ENCODE measurements around the gene AMZ2. TPM values are rescaled to one million over a fixed set of nuclear protein-coding genes. Genes with fewer than 3 reads are reported as not detected.
"Not testable (repeated sequence)": the region's sequence is repeated elsewhere in the genome, so short reads cannot be mapped to it uniquely, and the experiment has no call there.

AMZ2 gene
- total RNA-seq, 1 donor from 2014 or later = 58.3 TPM

- no peaks in the 10 kb centered on the region for H3K9me3 Mint-ChIP-seq (ENCODE audit: low read depth)
- no peak overlapping the region for H3K27ac Mint-ChIP-seq
These were observed 7.3 kb downstream of the AMZ2 start for GRCh38 chr17:68255151-68255550.

GRCh38 chr17:68255731-68256538, 8.1 kb downstream of the AMZ2 start:
- Mint-ChIP-seq H3K9me3 (ENCODE audit: low read depth) (no peaks in the 10 kb centered on the region), H3K27me3 (peaks cover 13% of the 10 kb centered on the region), H3K4me1 (ENCODE audit: low read depth) (peaks cover 1% of the 10 kb centered on the region), H3K4me3 (ENCODE audit: low read depth) (no peak overlapping the region), H3K27ac (no peak overlapping the region), H3K36me3 (ENCODE audit: insufficient read depth) (peaks cover 11% of the 10 kb centered on the region)
- no peak for DNase-seq (ENCODE audit: low spot score, unreplicated experiment)
- TF ChIP-seq CTCF (IDR thresholded peaks at IDR 0.05; ENCODE audit: unreplicated experiment) = no peak

More at GRCh38 chr17:68255151-68255550, 7.3 kb downstream of the AMZ2 start:
- no peak for TF ChIP-seq CTCF (IDR thresholded peaks at IDR 0.05; ENCODE audit: unreplicated experiment)
- DNase-seq (ENCODE audit: low spot score, unreplicated experiment) = no peak
- H3K4me3 Mint-ChIP-seq (ENCODE audit: low read depth) = no peak overlapping the region
- H3K36me3 Mint-ChIP-seq (ENCODE audit: insufficient read depth) = peaks cover 11% of the 10 kb centered on the region
- H3K4me1 Mint-ChIP-seq (ENCODE audit: low read depth) = peaks cover 1% of the 10 kb centered on the region
- peaks cover 12% of the 10 kb centered on the region for H3K27me3 Mint-ChIP-seq

- Mint-ChIP-seq H3K27me3 (peaks cover 13% of the 10 kb centered on the region), H3K36me3 (ENCODE audit: insufficient read depth) (peaks cover 11% of the 10 kb centered on the region)
- not testable (repeated sequence) for H3K4me1 Mint-ChIP-seq (ENCODE audit: low read depth); H3K27ac Mint-ChIP-seq; DNase-seq (ENCODE audit: low spot score, unreplicated experiment); H3K9me3 Mint-ChIP-seq (ENCODE audit: low read depth); H3K4me3 Mint-ChIP-seq (ENCODE audit: low read depth)
These were observed 8.9 kb downstream of the AMZ2 start for GRCh38 chr17:68256701-68257100.

GRCh38 chr17:68257934-68258333, 10.1 kb downstream of the AMZ2 start:
- no peak for DNase-seq (ENCODE audit: low spot score, unreplicated experiment)
- no peak for TF ChIP-seq CTCF (IDR thresholded peaks at IDR 0.05; ENCODE audit: unreplicated experiment)
- no peak overlapping the region for H3K4me3 Mint-ChIP-seq (ENCODE audit: low read depth)
- peaks cover 1% of the 10 kb centered on the region for H3K4me1 Mint-ChIP-seq (ENCODE audit: low read depth)
- H3K27ac Mint-ChIP-seq = no peak overlapping the region
- peaks cover 9% of the 10 kb centered on the region for H3K36me3 Mint-ChIP-seq (ENCODE audit: insufficient read depth)
- H3K27me3 Mint-ChIP-seq = peaks cover 17% of the 10 kb centered on the region
- H3K9me3 Mint-ChIP-seq (ENCODE audit: low read depth) = no peaks in the 10 kb centered on the region

- not testable (repeated sequence) for H3K27ac Mint-ChIP-seq; DNase-seq (ENCODE audit: low spot score, unreplicated experiment); H3K4me3 Mint-ChIP-seq (ENCODE audit: low read depth); H3K4me1 Mint-ChIP-seq (ENCODE audit: low read depth); H3K9me3 Mint-ChIP-seq (ENCODE audit: low read depth); H3K36me3 Mint-ChIP-seq (ENCODE audit: insufficient read depth)
- peaks cover 18% of the 10 kb centered on the region for H3K27me3 Mint-ChIP-seq
These were observed 11.2 kb downstream of the AMZ2 start for GRCh38 chr17:68258890-68259647.

- H3K27me3 Mint-ChIP-seq = peaks cover 18% of the 10 kb centered on the region
- not testable (repeated sequence) for H3K27ac Mint-ChIP-seq
These were observed 11.8 kb downstream of the AMZ2 start for GRCh38 chr17:68259648-68259951.

More at GRCh38 chr17:68259648-68259951, 11.8 kb downstream of the AMZ2 start:
- H3K9me3 Mint-ChIP-seq (ENCODE audit: low read depth); H3K4me1 Mint-ChIP-seq (ENCODE audit: low read depth); H3K36me3 Mint-ChIP-seq (ENCODE audit: insufficient read depth); DNase-seq (ENCODE audit: low spot score, unreplicated experiment); H3K4me3 Mint-ChIP-seq (ENCODE audit: low read depth): not testable (repeated sequence)

All from progenitor cell of endocrine pancreas (in vitro differentiated cells).